Adipocyte (in vitro differentiated cells): ENCODE data around the gene CCDC80.
A peak's percentile ranks its signal among the peaks of the same experiment; 100 is the strongest.

ENCODE experiments used
- DNase-seq: peaks from one replicate; pipeline ENCODE4 v3.0.0-alpha.2; 2015; ENCODE audit warnings: low read depth
- H3K27me3 ChIP-seq: replicated peaks from 2 replicates; pipeline ENCODE4 v1.7.0; 2013; ENCODE audit warnings: mild to moderate bottlenecking, low read length, moderate library complexity; ENCODE audit not compliant: control insufficient read depth, insufficient read depth
- H3K36me3 ChIP-seq: 2 replicates; pipeline ENCODE4 v1.7.0; 2013; ENCODE audit warnings: low read length, mild to moderate bottlenecking, moderate library complexity; ENCODE audit not compliant: control insufficient read depth, insufficient read depth, severe bottlenecking
- H3K4me1 ChIP-seq: 2 replicates; pipeline ENCODE4 v1.7.0; 2013; ENCODE audit warnings: mild to moderate bottlenecking, low read length, moderate library complexity; ENCODE audit not compliant: control insufficient read depth, insufficient read depth
- H3K4me3 ChIP-seq: 2 replicates; pipeline ENCODE4 v1.7.0; 2013; ENCODE audit warnings: mild to moderate bottlenecking, low read length, moderate library complexity
- H3K9ac ChIP-seq: 2 replicates; pipeline ENCODE4 v1.7.0; 2013; ENCODE audit warnings: mild to moderate bottlenecking, low read length, moderate library complexity
- H3K9me3 ChIP-seq: 2 replicates; pipeline ENCODE4 v1.7.0; 2013; ENCODE audit warnings: mild to moderate bottlenecking, low read length, moderate library complexity; ENCODE audit not compliant: control insufficient read depth

The CCDC80 gene

GRCh38 chr3:112560307-112560706 is 80.6 kb downstream of the CCDC80 start:
- peak overlapping the region; percentile 96 for H3K4me3 ChIP-seq
- no peaks in the 10 kb centered on the region for H3K27me3 ChIP-seq
- peaks cover 30% of the 10 kb centered on the region for H3K4me1 ChIP-seq
- DNase-seq, result peak; percentile 32
- H3K9me3 ChIP-seq, result no peaks in the 10 kb centered on the region
- peaks cover 10% of the 10 kb centered on the region for H3K36me3 ChIP-seq
- H3K9ac ChIP-seq, result peak overlapping the region; percentile 95

- Histone ChIP-seq H3K4me1 (peaks cover 28% of the 10 kb centered on the region), H3K4me3 (no peak overlapping the region), H3K36me3 (peaks cover 5% of the 10 kb centered on the region), H3K27me3 (no peaks in the 10 kb centered on the region), H3K9me3 (no peaks in the 10 kb centered on the region), H3K9ac (no peak overlapping the region)
- DNase-seq, result no peak
Observed at GRCh38 chr3:112557976-112558375, 83.0 kb downstream of the CCDC80 start.

GRCh38 chr3:112555535-112556170 is 85.3 kb downstream of the CCDC80 start:
- Histone ChIP-seq H3K4me1 (peaks cover 34% of the 10 kb centered on the region), H3K36me3 (peaks cover 5% of the 10 kb centered on the region), H3K27me3 (no peaks in the 10 kb centered on the region), H3K9ac (no peak overlapping the region), H3K4me3 (no peak overlapping the region), H3K9me3 (no peaks in the 10 kb centered on the region)
- DNase-seq, result no peak

GRCh38 chr3:112550859-112551258 is 90.1 kb downstream of the CCDC80 start:
- no peak for DNase-seq
- Histone ChIP-seq H3K4me3 (no peak overlapping the region), H3K4me1 (peaks cover 15% of the 10 kb centered on the region), H3K27me3 (no peaks in the 10 kb centered on the region), H3K36me3 (peaks cover 32% of the 10 kb centered on the region), H3K9ac (no peak overlapping the region), H3K9me3 (no peaks in the 10 kb centered on the region)
